ENCODE data around the gene NR0B2.

DNA sequence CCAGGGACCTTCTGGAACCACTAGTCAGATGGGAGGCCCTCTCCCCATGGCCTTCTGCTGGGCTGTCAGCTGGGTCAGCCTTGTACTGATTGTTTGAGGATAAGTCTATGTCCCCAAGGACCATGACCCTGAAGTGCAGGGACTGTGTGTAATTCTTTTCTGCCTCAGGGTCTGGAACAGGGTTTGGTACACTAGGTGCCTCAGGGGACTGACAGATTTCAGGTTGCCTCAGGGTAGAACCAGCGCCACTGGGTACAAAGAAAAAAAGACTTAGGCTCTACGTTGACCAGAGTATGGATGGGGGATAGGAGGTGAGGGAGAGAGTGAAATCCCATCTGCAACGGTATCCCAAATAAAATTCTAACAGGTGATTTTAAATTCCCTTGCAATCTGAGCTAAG lies 43.5 kb upstream of the NR0B2 start:
- TF ChIP-seq CTCF (conservative IDR thresholded peaks at IDR 0.05) (no peak), ZFX (IDR thresholded peaks at IDR 0.05) (no peak)
